Sigmoid colon (tissue), 4 donors: ENCODE data around the gene P3H2.

ENCODE experiments used
- CTCF ChIP-seq, 4 experiments: fragments of 450-650 bp in 3 of 4; fragments of 200-600 bp in 1 of 4; IDR thresholded peaks; one replicate each; pipeline ENCODE4 v1.5.1; 2016 to 2019; ENCODE audit warnings: antibody characterized with exemption in 4 of 4, mild to moderate bottlenecking in 3 of 4, moderate library complexity in 2 of 4
- POLR2AphosphoS5 ChIP-seq, 4 donors: sonication (generic); formaldehyde crosslinking; IDR thresholded peaks; one replicate each; pipeline ENCODE4 v1.6.1; 2017; ENCODE audit warnings: antibody characterized with exemption in 4 of 4

- no peak for TF ChIP-seq CTCF (IDR thresholded peaks at IDR 0.05)
- TF ChIP-seq POLR2AphosphoS5 (IDR thresholded peaks at IDR 0.05), result no peak
These were observed 77.0 kb downstream of the P3H2 start for GRCh38 chr3:190043741-190044140.
